Esophagus muscularis mucosa (tissue), 4 donors: Measurements from ENCODE around the gene NDUFAF2. TPM values are rescaled to one million over a fixed set of nuclear protein-coding genes. Genes with fewer than 3 reads are reported as not detected.

Experiments
- DNase-seq: peaks from one replicate; pipeline ENCODE4 v3.0.0-alpha.2; 2017; ENCODE audit errors: extremely low spot score
- H3K27ac ChIP-seq, 4 donors: fragments of 200-600 bp; sonication (generic); replicated peaks in 1 of 4; 1 replicate in 3 of 4; 2 replicates in 1 of 4; pipeline ENCODE4 v1.5.1; 2016 to 2019; ENCODE audit warnings: mild to moderate bottlenecking in 1 of 4
- H3K27me3 ChIP-seq, 4 donors: fragments of 200-600 bp; sonication (generic); one replicate each; pipeline versions ENCODE4 v1.5.1 to v1.6.0; 2016 to 2019
- H3K36me3 ChIP-seq, 4 donors: fragments of 200-600 bp; sonication (generic); one replicate each; pipeline ENCODE4 v1.5.1; 2016 to 2019
- H3K4me1 ChIP-seq, 4 donors: fragments of 200-600 bp; sonication (generic); one replicate each; pipeline ENCODE4 v1.5.1; 2016 to 2019
- H3K4me3 ChIP-seq, 4 donors: fragments of 200-600 bp; sonication (generic); 1 replicate in 2 of 4; 2 replicates in 2 of 4; pipeline ENCODE4 v1.5.1; 2016 to 2019; ENCODE audit warnings: mild to moderate bottlenecking in 4 of 4, moderate library complexity in 1 of 4
- H3K9me3 ChIP-seq, 4 donors: fragments of 200-600 bp; sonication (generic); 1 replicate in 3 of 4; 2 replicates in 1 of 4; pipeline ENCODE4 v1.5.1; 2016 to 2019
- EP300 ChIP-seq: sonication (generic); formaldehyde crosslinking; IDR thresholded peaks from one replicate; pipeline ENCODE4 v1.6.1; 2017; ENCODE audit warnings: antibody characterized with exemption
- POLR2A ChIP-seq: fragments of 450-650 bp; IDR thresholded peaks from one replicate; pipeline ENCODE4 v1.6.1; 2017; ENCODE audit warnings: antibody characterized with exemption, moderate library complexity, mild to moderate bottlenecking, low read depth
- POLR2AphosphoS5 ChIP-seq, 2 donors: sonication (generic); formaldehyde crosslinking; IDR thresholded peaks; one replicate each; pipeline ENCODE4 v1.6.1; 2017; ENCODE audit warnings: antibody characterized with exemption in 2 of 2
- WGBS: methylation state at CpG from one replicate; pipeline ENCODE4 v1.1.5; 2018; 5-methylcytosine and 5-hydroxymethylcytosine counted together
- intact Hi-C: fragments of 100-400 bp; cut with DNase I; formaldehyde crosslinking; loops from one replicate; pipeline ENCODE4 v1.15.1; 2023
- total RNA-seq, 4 donors: library from RNA; depleted of rRNA; stranded (reverse); fragments of >200 nt; gene quantifications; one replicate each; pipeline versions ENCODE4 v1.1.0 to v1.2.1, GENCODE V29; 2016
- TF ChIP-seq, protein P1 (sequence below), 3 experiments: fragments of 200-600 bp in 2 of 3; fragments of 450-650 bp in 1 of 3; sonication (generic) in 2 of 3; IDR thresholded peaks; one replicate each; pipeline ENCODE4 v1.5.1; 2017 to 2019; ENCODE audit warnings: antibody characterized with exemption in 3 of 3, mild to moderate bottlenecking in 2 of 3, moderate library complexity in 1 of 3

Gene NDUFAF2, protein sequence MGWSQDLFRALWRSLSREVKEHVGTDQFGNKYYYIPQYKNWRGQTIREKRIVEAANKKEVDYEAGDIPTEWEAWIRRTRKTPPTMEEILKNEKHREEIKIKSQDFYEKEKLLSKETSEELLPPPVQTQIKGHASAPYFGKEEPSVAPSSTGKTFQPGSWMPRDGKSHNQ
- 10 to 100 TPM; 29.4 to 42.8 (median 39.6) TPM for total RNA-seq

DNA sequence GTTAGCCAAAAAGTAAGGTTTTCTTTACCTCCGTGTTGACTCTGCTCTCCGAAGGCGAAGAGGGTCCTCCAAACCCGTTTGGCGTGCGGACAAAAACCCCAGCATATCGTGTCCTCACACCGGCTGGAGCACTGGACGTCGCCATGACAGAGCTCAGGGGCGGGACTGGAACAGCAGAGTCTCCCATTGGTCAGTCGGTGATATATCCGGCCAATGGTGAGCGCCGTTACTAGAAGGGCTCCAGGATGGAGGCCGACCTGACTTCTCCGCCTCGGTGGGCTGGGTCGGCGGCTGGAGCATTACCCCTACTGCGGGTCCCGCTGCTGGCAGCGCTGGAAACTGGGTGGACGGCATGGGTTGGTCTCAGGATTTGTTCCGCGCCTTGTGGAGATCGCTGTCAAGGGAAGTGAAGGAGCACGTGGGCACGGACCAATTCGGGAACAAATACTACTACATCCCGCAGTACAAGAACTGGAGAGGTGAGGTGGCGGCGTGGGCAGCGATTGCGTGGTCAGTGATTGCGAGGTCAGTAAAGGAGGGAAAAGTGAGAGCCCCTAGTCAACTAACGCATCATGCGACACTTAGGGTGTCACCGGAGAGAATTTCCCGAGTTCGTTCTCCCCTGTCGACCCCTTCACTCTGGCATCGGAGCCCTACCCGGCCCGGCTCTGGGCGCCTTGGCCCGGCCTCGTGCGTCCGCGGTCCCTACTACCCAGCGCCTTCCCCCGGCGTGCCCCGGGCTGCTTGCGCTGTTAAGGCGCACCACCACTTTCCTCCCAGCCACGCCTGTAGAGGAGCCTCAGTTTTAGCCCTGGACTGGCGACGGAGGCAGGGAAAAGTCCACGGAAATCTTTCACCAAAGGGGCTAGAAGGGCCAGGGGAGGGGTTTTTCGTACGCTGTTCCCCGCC lies at the start of gene NDUFAF2, which contains the start of gene ERCC8:
NDUFAF2 (plus strand) TSS at position 302 of the 909 bp plus-strand sequence; CDS start at position 353, 51 bp downstream.
ERCC8 (minus strand) TSS at position 167 of the 909 bp plus-strand sequence; CDS start at position 105, 62 bp downstream.
- no peaks in the 10 kb centered on the region for H3K9me3 ChIP-seq
- no peaks in the 10 kb centered on the region for H3K27me3 ChIP-seq
- H3K4me1 ChIP-seq, result peaks cover 17 to 28% (median 25%) of the 10 kb centered on the region in 4 donors
- TF ChIP-seq POLR2AphosphoS5 (IDR thresholded peaks at IDR 0.05) (peak; percentile 84 to 85), POLR2A (no peak)
- H3K36me3 ChIP-seq, result peaks cover 0 to 3% (median 0%) of the 10 kb centered on the region in 4 donors
- H3K4me3 ChIP-seq, result peak within 1 kb of the TSS; percentile 69 to 81 (median 76)
- intact Hi-C loops, result loop anchor here (10.0 kb wide), 1 partner anchor 390 kb away; the partner anchor contains the start of gene ZSWIM6
- H3K27ac ChIP-seq, result peak within 1 kb of the TSS; percentile 82 to 90 (median 84)
- under 1% methylated on average over 37 of the region's 64 CpGs for WGBS
- peak; percentile 98 for DNase-seq

DNA sequence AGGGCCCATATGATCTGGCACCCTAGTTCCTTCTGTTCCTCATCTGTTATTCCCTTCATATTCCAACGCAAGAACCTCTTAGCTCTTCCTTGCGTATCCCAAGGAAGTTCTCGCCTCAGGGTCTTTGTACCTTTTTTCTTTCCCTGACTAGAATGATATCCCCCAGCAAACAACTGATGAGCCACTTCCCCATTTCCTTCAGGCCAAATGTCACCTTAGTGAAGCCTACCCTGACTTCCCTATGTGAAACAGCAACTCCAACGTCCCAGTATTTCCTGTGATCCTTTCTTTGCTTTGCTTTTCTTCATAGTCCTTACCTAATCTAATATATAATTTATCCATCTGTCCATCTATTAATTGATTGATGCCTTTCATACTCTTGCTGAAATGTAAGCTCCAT lies 48.0 kb upstream of the NDUFAF2 start:
- Histone ChIP-seq H3K27ac (no peak overlapping the region), H3K4me1 (no peaks in the 10 kb centered on the region), H3K27me3 (no peaks in the 10 kb centered on the region), H3K4me3 (no peak overlapping the region), H3K9me3 (no peaks in the 10 kb centered on the region), H3K36me3 (peaks cover 15 to 60% (median 37%) of the 10 kb centered on the region in 4 donors)
- 94% methylated on average over 4 of the region's 4 CpGs for WGBS
- intact Hi-C loops, result no loop called here
- no peak for DNase-seq
- TF ChIP-seq POLR2A (no peak), POLR2AphosphoS5 (IDR thresholded peaks at IDR 0.05) (no peak), EP300 (no peak)
- TF ChIP-seq, protein P1, sequence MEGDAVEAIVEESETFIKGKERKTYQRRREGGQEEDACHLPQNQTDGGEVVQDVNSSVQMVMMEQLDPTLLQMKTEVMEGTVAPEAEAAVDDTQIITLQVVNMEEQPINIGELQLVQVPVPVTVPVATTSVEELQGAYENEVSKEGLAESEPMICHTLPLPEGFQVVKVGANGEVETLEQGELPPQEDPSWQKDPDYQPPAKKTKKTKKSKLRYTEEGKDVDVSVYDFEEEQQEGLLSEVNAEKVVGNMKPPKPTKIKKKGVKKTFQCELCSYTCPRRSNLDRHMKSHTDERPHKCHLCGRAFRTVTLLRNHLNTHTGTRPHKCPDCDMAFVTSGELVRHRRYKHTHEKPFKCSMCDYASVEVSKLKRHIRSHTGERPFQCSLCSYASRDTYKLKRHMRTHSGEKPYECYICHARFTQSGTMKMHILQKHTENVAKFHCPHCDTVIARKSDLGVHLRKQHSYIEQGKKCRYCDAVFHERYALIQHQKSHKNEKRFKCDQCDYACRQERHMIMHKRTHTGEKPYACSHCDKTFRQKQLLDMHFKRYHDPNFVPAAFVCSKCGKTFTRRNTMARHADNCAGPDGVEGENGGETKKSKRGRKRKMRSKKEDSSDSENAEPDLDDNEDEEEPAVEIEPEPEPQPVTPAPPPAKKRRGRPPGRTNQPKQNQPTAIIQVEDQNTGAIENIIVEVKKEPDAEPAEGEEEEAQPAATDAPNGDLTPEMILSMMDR (IDR thresholded peaks at IDR 0.05), result no peak

DNA sequence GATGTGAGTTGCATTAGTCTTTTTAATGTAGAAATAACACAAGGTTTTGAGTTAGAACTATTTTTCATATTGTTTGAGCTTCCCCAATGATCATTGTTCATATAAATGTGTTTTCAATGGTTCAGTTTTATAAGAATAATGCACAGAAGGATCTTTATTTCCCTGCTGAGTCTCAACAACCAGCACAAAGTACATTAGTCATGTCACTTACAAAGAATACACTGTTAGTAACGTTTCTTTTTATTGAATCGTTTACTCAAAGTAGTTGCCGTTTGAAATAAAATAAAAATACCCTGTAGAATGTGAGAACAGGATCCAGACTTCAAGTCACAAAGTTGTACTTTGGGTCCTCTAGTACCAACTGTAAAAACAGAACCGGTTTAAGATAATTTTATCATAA lies 41.6 kb upstream of the NDUFAF2 start:
- Histone ChIP-seq H3K4me3 (no peak overlapping the region), H3K4me1 (no peaks in the 10 kb centered on the region), H3K9me3 (no peaks in the 10 kb centered on the region), H3K27me3 (no peaks in the 10 kb centered on the region), H3K36me3 (peaks cover 0 to 11% (median 7%) of the 10 kb centered on the region in 4 donors), H3K27ac (no peak overlapping the region)
- no peak for DNase-seq
- TF ChIP-seq POLR2A, result no peak
- TF ChIP-seq, protein P1 (IDR thresholded peaks at IDR 0.05), result no peak
- no peak for TF ChIP-seq EP300
- no peak for TF ChIP-seq POLR2AphosphoS5 (IDR thresholded peaks at IDR 0.05)
- 72% methylated on average over 4 of the region's 4 CpGs for WGBS
- intact Hi-C loops, result no loop called here

DNA sequence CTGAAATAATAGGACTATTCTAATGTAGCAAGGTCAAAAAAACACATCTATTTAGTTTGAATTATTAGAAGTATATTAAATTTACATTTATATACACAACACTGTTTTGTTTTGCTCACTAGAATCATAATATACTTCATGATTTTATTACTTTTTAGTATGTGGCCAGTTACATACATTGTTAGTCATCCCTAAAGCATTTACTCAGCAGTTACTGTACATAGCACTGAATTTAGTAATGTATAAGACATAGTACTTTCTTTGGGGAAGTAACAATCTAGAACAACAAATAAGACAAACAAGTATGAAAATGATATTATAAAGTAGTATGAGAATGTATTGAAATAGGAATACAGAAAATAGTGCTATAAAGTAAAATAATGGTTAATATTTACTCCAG lies 28.4 kb upstream of the NDUFAF2 start:
- DNase-seq, result no peak
- intact Hi-C loops, result no loop called here
- H3K4me1 ChIP-seq, result no peaks in the 10 kb centered on the region
- no peaks in the 10 kb centered on the region for H3K27me3 ChIP-seq
- H3K9me3 ChIP-seq, result no peaks in the 10 kb centered on the region
- H3K36me3 ChIP-seq, result peaks cover 0 to 33% (median 17%) of the 10 kb centered on the region in 4 donors
- H3K4me3 ChIP-seq, result no peak overlapping the region
- TF ChIP-seq, protein P1 (IDR thresholded peaks at IDR 0.05), result no peak
- TF ChIP-seq EP300 (no peak), POLR2AphosphoS5 (IDR thresholded peaks at IDR 0.05) (no peak), POLR2A (no peak)
- H3K27ac ChIP-seq, result no peak overlapping the region

DNA sequence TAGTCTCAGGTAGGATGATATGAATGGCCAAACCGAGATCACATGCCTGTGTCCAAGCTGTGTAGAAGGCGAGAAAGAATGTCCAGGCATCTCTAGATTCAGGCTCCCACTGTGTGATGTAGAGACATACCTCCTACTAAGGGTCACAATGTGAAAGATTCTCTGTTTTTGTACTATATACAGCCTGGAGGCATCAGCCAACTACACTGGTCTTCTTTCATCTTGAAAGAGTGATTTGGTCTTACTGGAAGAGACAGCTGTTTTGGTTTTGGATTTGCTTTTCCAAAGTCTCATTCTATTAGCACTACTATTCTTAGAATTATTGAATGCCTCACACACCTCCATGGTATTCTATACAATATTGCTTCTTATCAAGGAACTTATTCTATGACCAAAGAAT lies 26.5 kb upstream of the NDUFAF2 start:
- H3K36me3 ChIP-seq, result peaks cover 0 to 33% (median 17%) of the 10 kb centered on the region in 4 donors
- H3K4me1 ChIP-seq, result no peaks in the 10 kb centered on the region
- H3K4me3 ChIP-seq, result no peak overlapping the region
- no peaks in the 10 kb centered on the region for H3K27me3 ChIP-seq
- intact Hi-C loops, result no loop called here
- no peaks in the 10 kb centered on the region for H3K9me3 ChIP-seq
- 93% methylated on average over 2 of the region's 2 CpGs for WGBS
- DNase-seq, result no peak
- no peak overlapping the region for H3K27ac ChIP-seq
- TF ChIP-seq, protein P1 (IDR thresholded peaks at IDR 0.05), result no peak
- TF ChIP-seq EP300 (no peak), POLR2AphosphoS5 (IDR thresholded peaks at IDR 0.05) (no peak), POLR2A (no peak)
